Astrocyte (in vitro differentiated cells and primary cell): ENCODE measurements around the gene PSENEN.

ENCODE experiments used
- CTCF ChIP-seq: IDR thresholded peaks from 2 replicates; pipeline ENCODE4 v1.5.1; 2011; ENCODE audit warnings: low read depth, mild to moderate bottlenecking, inconsistent platforms, low read length, moderate library complexity; ENCODE audit not compliant: insufficient read depth
- EZH2 ChIP-seq: IDR thresholded peaks from 2 replicates; pipeline ENCODE4 v1.6.1; 2012; ENCODE audit warnings: mild to moderate bottlenecking, low read length, inconsistent platforms; ENCODE audit not compliant: insufficient read depth

GRCh38 chr19:35785339-35785627 lies 39.8 kb downstream of the PSENEN start:
- no peak for TF ChIP-seq EZH2
- TF ChIP-seq CTCF, result no peak
